OCI-LY7 (cell line): Measurements from ENCODE around the gene IKZF3. TPM values are rescaled to one million over a fixed set of nuclear protein-coding genes. Genes with fewer than 3 reads are reported as not detected.

Experiments
- BruUV-seq: library from RNA; stranded (reverse); fragments of 400-500 nt; replicated peaks from 2 replicates; lab custom pipeline; 2021; lab: Mats Ljungman, UMichigan
- CTCF ChIA-PET: fragments of 300-600 bp; sonication (Branson Sonifier 250); formaldehyde crosslinking; loops from one replicate; lab custom pipeline; 2022; ENCODE audit warnings: antibody characterized with exemption; ENCODE audit not compliant: unreplicated experiment; lab: Charles Lee
- POLR2A ChIA-PET: fragments of 300-600 bp; sonication (Branson Sonifier 250); formaldehyde crosslinking; loops from one replicate; lab custom pipeline; 2022; ENCODE audit warnings: antibody characterized with exemption; lab: Charles Lee
- DNase-seq: peaks from one replicate; pipeline ENCODE4 v3.0.0-alpha.2; 2015; ENCODE audit warnings: low spot score
- H2AFZ ChIP-seq: fragments of 200-600 bp; sonication (generic), shearing (Covaris generic); 2 replicates; pipeline ENCODE4 v1.6.1; 2014; ENCODE audit warnings: mild to moderate bottlenecking, antibody characterized with exemption, low read length, moderate library complexity
- H3K27ac ChIP-seq: fragments of 200-600 bp; sonication (generic); 2 replicates; pipeline ENCODE4 v1.5.1; 2014; ENCODE audit warnings: mixed run types, low read depth, mild to moderate bottlenecking, moderate library complexity, low read length, inconsistent platforms; ENCODE audit not compliant: poor library complexity, severe bottlenecking
- H3K36me3 ChIP-seq: fragments of 200-600 bp; sonication (generic); 2 replicates; pipeline ENCODE4 v1.6.1; 2014; ENCODE audit warnings: mild to moderate bottlenecking, antibody characterized with exemption, low read length, moderate library complexity, mixed read lengths; ENCODE audit not compliant: insufficient read depth
- H3K4me1 ChIP-seq: fragments of 200-600 bp; sonication (generic); 2 replicates; pipeline ENCODE4 v1.5.1; 2014; ENCODE audit warnings: mild to moderate bottlenecking, low read length; ENCODE audit not compliant: insufficient read depth, poor library complexity, severe bottlenecking
- H3K4me2 ChIP-seq: fragments of 200-600 bp; sonication (generic); 2 replicates; pipeline ENCODE4 v1.6.1; 2014; ENCODE audit warnings: mild to moderate bottlenecking, low read length
- H3K4me3 ChIP-seq: fragments of 200-600 bp; sonication (generic); 2 replicates; pipeline ENCODE4 v1.5.1; 2014; ENCODE audit warnings: mild to moderate bottlenecking, low read depth, low read length; ENCODE audit not compliant: poor library complexity, severe bottlenecking
- H3K79me2 ChIP-seq: fragments of 200-600 bp; sonication (generic); 2 replicates; pipeline ENCODE4 v1.6.1; 2016; ENCODE audit warnings: low read depth, mild to moderate bottlenecking, low read length, moderate library complexity, mixed read lengths; ENCODE audit not compliant: insufficient read depth
- H3K9me2 ChIP-seq: fragments of 200-600 bp; sonication (generic); 2 replicates; pipeline ENCODE4 v1.6.1; 2016; ENCODE audit warnings: mild to moderate bottlenecking, low read length, mixed read lengths; ENCODE audit not compliant: insufficient read depth
- H3K9me3 ChIP-seq: fragments of 200-600 bp; sonication (generic); 2 replicates; pipeline ENCODE4 v1.6.1; 2014; ENCODE audit warnings: mild to moderate bottlenecking, mixed run types, low read length, mixed read lengths
- H4K20me1 ChIP-seq: fragments of 200-600 bp; sonication (generic); 2 replicates; pipeline ENCODE4 v1.6.1; 2014; ENCODE audit warnings: mild to moderate bottlenecking, antibody characterized with exemption, low read length, moderate library complexity, mixed read lengths; ENCODE audit not compliant: insufficient read depth
- EZH2phosphoT487 ChIP-seq: fragments of 200-600 bp; sonication (generic); IDR thresholded peaks from 2 replicates; pipeline ENCODE4 v1.6.1; 2018; ENCODE audit warnings: low read depth, borderline replicate concordance, mild to moderate bottlenecking, mixed run types, antibody characterized with exemption, low read length, moderate library complexity, mixed read lengths
- intact Hi-C: fragments of 100-400 bp; cut with micrococcal nuclease; formaldehyde crosslinking; loops from one replicate; pipeline ENCODE4 v1.10.0; 2022; ENCODE audit not compliant: unreplicated experiment
- total RNA-seq, 2 experiments: library from RNA; depleted of rRNA in 1 of 2; stranded (reverse); fragments of >200 nt in 1 of 2; shearing (Covaris generic) in 1 of 2; gene quantifications; 2 replicates each; pipeline ENCODE4 v1.2.3, GENCODE V29; 2014 to 2022
- TF ChIP-seq, protein P1 (sequence below): fragments of 200-600 bp; sonication (generic); conservative IDR thresholded peaks from 2 replicates; pipeline ENCODE4 v1.5.1; 2014; ENCODE audit warnings: mild to moderate bottlenecking, antibody characterized with exemption, low read length, moderate library complexity, mixed read lengths

IKZF3 gene
- total RNA-seq, 2 experiments from 2014 or later: 54.7 to 134 TPM

DNA sequence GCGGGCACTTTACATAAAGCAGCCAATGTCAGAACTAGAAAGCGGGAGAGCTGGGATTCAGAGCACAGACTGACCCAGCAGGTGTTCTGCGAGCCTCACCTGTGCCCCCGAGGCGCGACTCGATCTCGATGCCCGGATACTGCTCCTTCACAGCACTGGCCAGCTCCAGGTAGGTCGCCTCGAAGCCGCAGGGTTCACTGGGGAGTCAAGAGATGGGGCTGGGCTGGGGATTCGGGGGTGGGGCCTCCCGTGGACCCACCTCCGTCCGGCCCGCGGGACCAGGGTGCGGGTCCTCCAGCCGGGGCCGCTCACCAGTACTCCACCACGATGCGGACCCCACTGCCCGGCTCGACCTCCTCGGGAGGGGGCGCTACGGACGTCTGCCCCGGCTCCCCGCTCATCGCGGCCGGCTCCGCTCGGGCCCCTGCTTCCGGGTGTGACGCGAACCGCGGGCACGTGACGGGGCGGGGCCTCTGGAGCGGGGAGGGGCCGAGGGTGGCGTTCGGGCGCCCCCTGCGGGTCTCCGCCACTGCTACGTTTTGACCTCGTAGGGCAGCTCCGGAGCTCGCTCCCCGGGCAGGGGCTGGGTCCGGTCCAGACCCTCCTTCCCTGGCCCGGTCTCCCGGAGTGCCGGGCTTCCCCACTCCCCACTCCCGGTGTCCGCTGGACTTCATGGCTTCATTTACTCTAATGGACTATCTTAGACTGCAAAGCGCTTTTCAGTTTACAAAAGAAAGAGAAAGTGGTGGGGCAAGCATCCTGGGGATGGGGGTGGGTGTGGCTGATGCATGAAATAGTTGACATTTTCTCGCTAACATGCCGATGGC, 133.8 kb downstream of the IKZF3 start, which contains the start of gene MIEN1:
TSS of gene MIEN1 (minus strand) at position 438 of the 827 bp plus-strand sequence. CDS start at position 401, 37 bp downstream.
- Histone ChIP-seq H3K9me3 (no peaks in the 10 kb centered on the region), H3K36me3 (peaks cover 15% of the 10 kb centered on the region; the same call in 1 of the 2 replicates), H3K79me2 (peaks cover 8% of the 10 kb centered on the region; the same call in 1 of the 2 replicates), H3K4me1 (peaks cover 9% of the 10 kb centered on the region), H3K4me2 (peak within 1 kb of the TSS; percentile 90), H3K9me2 (no peaks in the 10 kb centered on the region), H4K20me1 (no peaks in the 10 kb centered on the region), H2AFZ (peak within 1 kb of the TSS; percentile 44; the same call in 1 of the 2 replicates), H3K4me3 (peak within 1 kb of the TSS; percentile 75), H3K27ac (peak within 1 kb of the TSS; percentile 36)
- BruUV-seq: no TSS peak
- TF ChIP-seq, protein P1, sequence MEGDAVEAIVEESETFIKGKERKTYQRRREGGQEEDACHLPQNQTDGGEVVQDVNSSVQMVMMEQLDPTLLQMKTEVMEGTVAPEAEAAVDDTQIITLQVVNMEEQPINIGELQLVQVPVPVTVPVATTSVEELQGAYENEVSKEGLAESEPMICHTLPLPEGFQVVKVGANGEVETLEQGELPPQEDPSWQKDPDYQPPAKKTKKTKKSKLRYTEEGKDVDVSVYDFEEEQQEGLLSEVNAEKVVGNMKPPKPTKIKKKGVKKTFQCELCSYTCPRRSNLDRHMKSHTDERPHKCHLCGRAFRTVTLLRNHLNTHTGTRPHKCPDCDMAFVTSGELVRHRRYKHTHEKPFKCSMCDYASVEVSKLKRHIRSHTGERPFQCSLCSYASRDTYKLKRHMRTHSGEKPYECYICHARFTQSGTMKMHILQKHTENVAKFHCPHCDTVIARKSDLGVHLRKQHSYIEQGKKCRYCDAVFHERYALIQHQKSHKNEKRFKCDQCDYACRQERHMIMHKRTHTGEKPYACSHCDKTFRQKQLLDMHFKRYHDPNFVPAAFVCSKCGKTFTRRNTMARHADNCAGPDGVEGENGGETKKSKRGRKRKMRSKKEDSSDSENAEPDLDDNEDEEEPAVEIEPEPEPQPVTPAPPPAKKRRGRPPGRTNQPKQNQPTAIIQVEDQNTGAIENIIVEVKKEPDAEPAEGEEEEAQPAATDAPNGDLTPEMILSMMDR: peak; percentile 90
- TF ChIP-seq EZH2phosphoT487: no peak
- POLR2A ChIA-PET: interaction anchor here (0.6 to 1.0 kb wide), 9 partner anchors 26 to 384 kb away, joined by 3 to 4 read pairs (median 4); partner anchors contain the start of genes PGAP3 and PSMD3
- intact Hi-C loops: loop anchor here (1.0 kb wide), 1 partner anchor 24 kb away; no protein-coding TSS in a partner anchor
- CTCF ChIA-PET: interaction anchor here (0.6 to 1.1 kb wide), 4 partner anchors 14 to 167 kb away, joined by 3 to 10 read pairs (median 4); no protein-coding TSS in a partner anchor
- DNase-seq: peak; percentile 91

- peak overlapping the region; percentile 90 for H3K4me2 ChIP-seq
- TSS peak; percentile 90 for BruUV-seq
- peak overlapping the region; percentile 36 for H3K27ac ChIP-seq
- H3K9me2 ChIP-seq: no peaks in the 10 kb centered on the region
- H3K9me3 ChIP-seq: no peaks in the 10 kb centered on the region
- intact Hi-C loops: no loop called here
- no peak overlapping the region; the same call in 1 of the 2 replicates for H2AFZ ChIP-seq
- H4K20me1 ChIP-seq: no peaks in the 10 kb centered on the region
- peaks cover 8% of the 10 kb centered on the region; the same call in 1 of the 2 replicates for H3K79me2 ChIP-seq
- H3K4me3 ChIP-seq: peak overlapping the region; percentile 75
- peaks cover 15% of the 10 kb centered on the region; the same call in 1 of the 2 replicates for H3K36me3 ChIP-seq
- no peak for TF ChIP-seq EZH2phosphoT487
- TF ChIP-seq, protein P1: no peak
- ChIA-PET CTCF (interaction anchor here (0.6 to 1.1 kb wide), 4 partner anchors 13 to 166 kb away, joined by 3 to 10 read pairs (median 4); no protein-coding TSS in a partner anchor), POLR2A (interaction anchor here (0.6 to 1.0 kb wide), 7 partner anchors 27 to 385 kb away, joined by 3 to 4 read pairs (median 4); partner anchors contain the start of genes PGAP3 and PSMD3)
- DNase-seq: no peak
- peaks cover 9% of the 10 kb centered on the region for H3K4me1 ChIP-seq
Observed at GRCh38 chr17:39729280-39729851, 134.7 kb downstream of the IKZF3 start.
